GM21529 (cell line): ENCODE results near the gene GIGYF1.

Experiments
- ATAC-seq: cut with Tn5 transposase; IDR thresholded peaks from one replicate; pipeline ENCODE4 v1.9.1; 2021; ENCODE audit not compliant: unreplicated experiment

Gene GIGYF1

DNA sequence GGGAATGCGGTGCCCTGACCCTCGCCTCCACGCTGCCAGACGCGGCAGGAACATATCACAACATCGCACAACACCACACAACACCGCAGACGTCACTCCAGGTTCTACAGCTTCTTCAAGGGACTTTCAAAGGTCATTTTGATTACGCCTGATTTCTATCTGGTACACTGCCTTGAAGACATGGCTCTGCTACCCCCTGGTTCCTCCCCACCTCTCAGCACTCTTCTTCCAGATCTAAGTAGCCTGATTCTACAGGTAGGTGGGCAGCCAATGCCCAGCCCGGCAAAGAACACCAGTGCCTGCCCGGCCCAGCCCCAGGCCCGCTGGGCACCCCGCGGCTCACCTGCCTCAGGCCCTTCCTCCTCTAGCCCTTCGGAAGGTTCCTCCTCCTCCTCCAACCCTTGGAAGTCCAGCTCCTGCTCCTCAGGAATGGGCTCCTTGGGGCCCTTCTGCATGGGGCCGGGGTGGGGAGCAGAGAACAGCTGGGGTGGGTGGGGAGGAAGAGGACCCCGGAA lies 8.4 kb downstream of the GIGYF1 start:
- no peak for ATAC-seq

GRCh38 chr7:100685049-100685605 lies 8.9 kb downstream of the GIGYF1 start:
- ATAC-seq = no peak

GRCh38 chr7:100684534-100685042 lies 9.5 kb downstream of the GIGYF1 start:
- ATAC-seq = no peak

DNA sequence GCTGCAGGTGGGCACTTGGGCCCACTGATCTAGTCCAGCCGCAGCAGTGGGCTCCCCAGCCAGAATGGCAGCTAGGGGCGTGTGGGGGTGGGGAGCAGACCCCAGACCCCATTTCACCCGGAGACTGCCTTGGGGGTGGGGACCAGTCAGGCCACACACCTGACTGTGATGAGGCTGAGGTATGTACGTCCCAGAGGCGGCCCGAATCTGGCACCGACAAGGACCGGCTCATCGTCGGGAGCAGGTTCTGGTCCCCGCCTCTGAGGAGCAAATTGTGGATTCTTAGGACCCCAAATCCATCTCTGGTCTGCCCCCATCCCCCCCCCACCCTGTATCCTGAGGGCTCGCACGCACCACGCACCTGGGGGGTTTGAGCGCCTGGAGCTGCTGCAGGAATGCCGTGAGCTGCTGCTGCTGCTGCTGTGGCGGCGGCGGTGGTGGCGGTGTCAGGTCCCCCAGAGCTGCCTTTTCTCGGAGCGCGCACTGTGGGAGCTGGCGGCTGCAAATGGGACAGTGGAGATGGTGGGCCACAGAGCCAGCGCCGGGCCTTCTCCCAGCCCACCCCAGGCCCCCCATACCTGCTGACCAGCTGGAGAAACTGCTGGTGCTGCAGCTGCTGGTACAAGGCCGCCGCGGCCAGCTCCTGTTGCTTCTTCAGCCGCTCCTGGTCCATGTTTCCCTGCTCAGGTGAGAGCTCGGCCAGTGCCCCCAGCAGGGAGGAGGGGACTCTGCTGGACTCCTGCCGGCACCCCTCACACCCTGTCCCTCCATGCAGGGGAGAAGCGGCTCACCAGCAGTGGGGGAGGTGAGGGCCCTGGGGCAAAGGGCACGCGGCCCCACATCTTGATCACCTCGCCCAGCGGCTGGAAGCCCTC lies 10.2 kb downstream of the GIGYF1 start:
- no peak for ATAC-seq

GRCh38 chr7:100682991-100683658 lies 10.9 kb downstream of the GIGYF1 start:
- ATAC-seq = no peak

GRCh38 chr7:100682228-100682741 lies 11.8 kb downstream of the GIGYF1 start:
- ATAC-seq = no peak

DNA sequence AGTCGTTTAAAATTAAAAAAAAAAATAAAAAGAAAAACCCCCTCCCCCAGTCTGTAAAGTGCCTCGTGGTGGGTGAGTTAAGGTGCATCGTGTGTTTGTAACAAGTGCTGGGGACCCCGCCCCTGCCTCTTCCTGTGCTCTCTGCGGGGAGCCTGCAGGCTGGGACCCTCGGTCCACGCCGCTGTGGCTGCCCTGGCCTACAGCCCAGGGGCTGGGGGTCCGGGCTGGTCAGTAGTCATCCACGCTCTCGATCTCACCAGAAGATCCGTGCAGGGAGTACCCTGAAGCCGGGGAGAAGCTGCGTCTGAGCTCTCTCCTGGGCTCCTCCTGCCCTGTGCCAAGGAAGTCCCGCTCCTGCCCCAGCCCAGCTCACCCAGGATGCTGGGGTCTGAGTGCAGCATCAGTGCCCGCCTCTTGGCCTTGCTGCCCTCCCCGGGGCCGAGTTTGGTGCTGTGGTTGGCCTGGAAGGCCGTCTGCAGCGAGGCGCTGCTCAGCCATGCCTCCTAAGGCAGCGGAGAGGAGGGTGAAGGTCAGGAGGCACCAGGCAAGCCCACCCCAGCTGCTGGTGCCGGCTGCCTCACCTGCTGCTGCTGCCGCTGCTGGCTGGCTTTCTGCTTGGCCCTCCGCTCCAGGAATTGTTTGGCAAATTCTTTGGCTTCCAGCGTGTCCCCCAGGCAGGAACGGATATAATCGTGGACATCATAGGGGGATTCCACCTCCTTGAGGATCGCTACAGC lies 12.4 kb downstream of the GIGYF1 start:
- no peak for ATAC-seq

DNA sequence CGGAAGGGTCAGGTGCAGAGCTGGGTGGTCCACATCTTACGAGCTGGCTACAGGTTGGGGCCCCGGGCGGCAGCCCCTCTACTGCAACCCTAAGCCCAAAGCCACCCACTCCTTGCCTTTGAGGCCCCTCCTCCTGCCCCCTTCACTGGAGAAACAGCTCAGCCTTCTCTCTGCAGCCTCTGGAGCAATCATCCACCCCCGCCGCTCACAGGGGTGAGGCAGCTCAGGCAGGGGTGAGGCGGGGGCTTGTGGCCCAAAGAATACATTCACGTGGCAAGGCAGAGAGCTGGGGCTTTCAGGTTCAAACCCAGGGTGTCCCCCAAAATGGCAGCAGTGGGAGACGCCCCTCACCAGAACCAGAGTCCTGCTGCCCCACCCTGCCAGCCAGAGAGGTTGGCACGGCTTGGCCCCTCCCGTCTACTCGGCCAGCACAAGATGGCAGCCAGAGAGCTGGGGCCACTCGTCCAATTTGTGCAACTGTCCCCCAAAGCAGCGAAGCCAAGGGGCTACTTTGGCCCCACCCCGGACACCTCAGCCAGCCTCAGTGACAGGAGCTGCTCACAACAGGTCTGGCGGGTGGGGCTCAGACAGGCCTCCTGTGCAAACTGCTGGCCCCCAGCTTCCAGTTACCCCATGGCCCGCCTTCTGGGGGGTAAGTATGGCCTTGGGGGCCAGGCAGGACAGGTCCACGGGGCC lies 13.3 kb downstream of the GIGYF1 start:
- ATAC-seq = no peak

- no peak for ATAC-seq
Measured at GRCh38 chr7:100679927-100680575, 14.0 kb downstream of the GIGYF1 start.

GRCh38 chr7:100679129-100679926 lies 14.7 kb downstream of the GIGYF1 start:
- no peak for ATAC-seq

- ATAC-seq = no peak
Measured at GRCh38 chr7:100678291-100678984, 15.6 kb downstream of the GIGYF1 start.

- no peak for ATAC-seq
Measured at GRCh38 chr7:100677308-100678267, 16.5 kb downstream of the GIGYF1 start.

DNA sequence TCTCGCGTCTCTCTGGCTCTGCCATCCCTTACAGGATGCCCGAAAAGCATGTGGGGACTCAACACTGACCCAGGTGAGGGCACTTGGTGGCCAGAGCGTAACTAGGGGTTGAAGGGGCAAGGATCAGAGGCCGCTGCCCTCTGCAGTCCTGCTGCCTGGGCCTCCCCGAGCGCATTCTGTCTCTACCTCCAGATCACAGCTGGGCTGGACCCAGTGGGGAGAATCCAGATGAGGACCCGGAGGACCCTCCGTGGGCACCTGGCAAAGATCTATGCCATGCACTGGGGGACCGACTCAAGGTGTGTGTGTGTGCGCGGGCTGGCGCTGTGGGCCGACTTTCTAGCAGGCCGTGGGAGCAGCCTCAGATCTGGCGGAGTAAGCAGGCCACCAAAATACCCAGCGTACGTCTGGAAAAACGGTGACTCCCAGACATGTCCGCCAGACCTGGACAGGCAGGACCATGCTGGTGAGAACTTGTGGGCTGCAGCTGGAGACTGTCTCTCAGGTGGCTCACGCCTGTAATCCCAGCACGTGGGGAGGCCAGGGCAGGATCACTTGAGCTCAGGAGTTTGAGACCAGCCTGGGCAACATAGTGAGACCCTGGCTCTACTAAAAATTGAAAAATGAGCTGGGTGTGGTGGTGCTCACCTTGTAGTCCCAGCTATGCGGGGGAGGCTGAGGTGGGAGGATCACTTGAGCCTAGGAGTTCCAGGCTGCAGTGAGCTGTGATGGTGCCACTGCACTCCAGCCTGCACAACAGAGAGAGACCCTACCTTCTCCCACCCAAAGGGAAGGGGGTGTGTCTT lies 17.3 kb downstream of the GIGYF1 start:
- no peak for ATAC-seq

- ATAC-seq = peak; percentile 37
Measured at GRCh38 chr7:100675581-100676350, 18.3 kb downstream of the GIGYF1 start.

GRCh38 chr7:100675105-100675451 lies 19.0 kb downstream of the GIGYF1 start:
- ATAC-seq = no peak
